Lung (tissue), 12 donors: ENCODE measurements around the gene TUBGCP2. TPM values are rescaled to one million over a fixed set of nuclear protein-coding genes. Genes with fewer than 3 reads are reported as not detected.

Experiments used
- ATAC-seq: fragments of 200-7000 bp; cut with Tn5 transposase; one replicate; pipeline ENCODE4 v1.9.1; 2020; ENCODE audit warnings: moderate number of reproducible peaks; ENCODE audit not compliant: insufficient read depth, low FRiP score
- DNase-seq, 3 donors: peaks; one replicate each; pipeline ENCODE4 v3.0.0-alpha.2; 2013 to 2017
- H3K27ac ChIP-seq, 2 donors: one replicate each; pipeline ENCODE4 v1.5.1; 2013; ENCODE audit warnings: mild to moderate bottlenecking in 2 of 2, moderate library complexity in 2 of 2, control low read depth in 1 of 2, inconsistent platforms in 1 of 2, low read depth in 1 of 2, low read length in 1 of 2
- H3K27me3 ChIP-seq, 3 donors: one replicate each; pipeline ENCODE4 v1.5.1; 2013; ENCODE audit warnings: low read length in 2 of 3; ENCODE audit not compliant: control insufficient read depth in 3 of 3, insufficient read depth in 3 of 3
- H3K36me3 ChIP-seq, 4 donors: one replicate each; pipeline ENCODE4 v1.5.1; 2013; ENCODE audit warnings: low read length in 4 of 4, mild to moderate bottlenecking in 1 of 4, moderate library complexity in 1 of 4; ENCODE audit not compliant: control insufficient read depth in 4 of 4, insufficient read depth in 4 of 4
- H3K4me1 ChIP-seq, 5 donors: one replicate each; pipeline ENCODE4 v1.5.1; 2013; ENCODE audit warnings: low read length in 5 of 5, mild to moderate bottlenecking in 2 of 5, moderate library complexity in 1 of 5; ENCODE audit not compliant: control insufficient read depth in 5 of 5, insufficient read depth in 5 of 5
- H3K4me3 ChIP-seq: one replicate; pipeline ENCODE4 v1.5.1; 2013; ENCODE audit warnings: mild to moderate bottlenecking, control low read depth, moderate library complexity
- H3K9ac ChIP-seq, 2 donors: one replicate each; pipeline ENCODE4 v1.5.1; 2013; ENCODE audit warnings: low read length in 2 of 2, control low read depth in 1 of 2; ENCODE audit not compliant: insufficient read depth in 1 of 2
- H3K9me3 ChIP-seq, 4 donors: one replicate each; pipeline ENCODE4 v1.5.1; 2013; ENCODE audit warnings: low read length in 3 of 4, mild to moderate bottlenecking in 1 of 4, moderate library complexity in 1 of 4; ENCODE audit not compliant: control insufficient read depth in 4 of 4, insufficient read depth in 3 of 4
- CTCF ChIP-seq: IDR thresholded peaks from 2 replicates; pipeline ENCODE4 v1.5.1; 2012; ENCODE audit warnings: mild to moderate bottlenecking; ENCODE audit errors: control extremely low read depth, extremely low read depth
- WGBS, 2 donors: extraction: QIAGEN DNeasy Blood & Tissue Kit; methylation state at CpG; one replicate each; pipeline ENCODE4 v1.1.7; 2013; 5-methylcytosine and 5-hydroxymethylcytosine counted together
- polyA plus RNA-seq, 2 donors: library from polyadenylated mRNA; stranded (reverse); fragments of 200-250 nt; gene quantifications; one replicate each; pipeline ENCODE4 v1.2.1, GENCODE V29; 2013
- total RNA-seq, 2 donors: library from RNA; depleted of rRNA in 1 of 2; stranded (reverse); fragments of >200 nt in 1 of 2; gene quantifications; one replicate each; pipeline ENCODE4 v1.2.1, GENCODE V29; 2014 to 2021
- donor health status: control.
- donor health status: control.
- donor health status: Bipolar disorder and iron deficiency.
- donor health status: healthy.
- donor health status: DM: yes; HTN: yes; CAD: no.

TUBGCP2 gene
- total and polyA plus RNA-seq, 4 donors, result 39.2 to 66.2 (median 53.8) TPM

DNA sequence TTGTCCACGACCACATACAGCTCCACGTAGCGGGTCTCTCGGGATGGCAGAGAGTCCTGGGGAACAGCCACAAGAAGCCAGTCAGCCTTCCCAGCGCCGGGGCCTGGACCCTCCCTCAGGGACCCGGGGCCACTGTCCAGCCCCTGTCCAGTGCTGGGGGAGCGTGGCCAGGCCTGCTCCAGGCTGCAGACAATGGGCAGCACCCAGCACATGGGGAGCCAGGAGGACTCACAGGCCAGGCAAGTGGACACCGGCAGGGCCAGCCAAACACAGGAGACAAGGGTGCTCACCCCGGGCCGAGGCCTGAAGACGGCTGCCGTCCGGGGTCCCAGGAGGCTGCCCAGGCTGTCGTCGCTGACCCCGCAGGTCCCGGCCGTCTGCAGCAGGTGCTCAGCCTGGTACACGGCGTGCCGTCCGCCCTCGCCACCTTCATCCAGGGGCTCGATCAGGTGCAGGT is 35.7 kb downstream of the TUBGCP2 start:
- H3K27ac ChIP-seq, result no peak overlapping the region
- peaks cover 0 to 11% (median 6%) of the 10 kb centered on the region in 5 donors for H3K4me1 ChIP-seq
- no peak overlapping the region for H3K9ac ChIP-seq
- no peaks in the 10 kb centered on the region for H3K27me3 ChIP-seq
- no peaks in the 10 kb centered on the region for H3K9me3 ChIP-seq
- H3K36me3 ChIP-seq, result peaks cover 0 to 27% (median 0%) of the 10 kb centered on the region in 4 donors
- DNase-seq, result no peak
- no peak for ATAC-seq
- no peak for TF ChIP-seq CTCF
- H3K4me3 ChIP-seq, result no peak overlapping the region
- 93 to 97% methylated on average over 25 of the region's 25 CpGs for WGBS, 2 donors

- Histone ChIP-seq H3K9me3 (no peaks in the 10 kb centered on the region), H3K4me3 (no peak overlapping the region), H3K9ac (no peak overlapping the region), H3K4me1 (peaks cover 0 to 11% (median 6%) of the 10 kb centered on the region in 5 donors), H3K27me3 (no peaks in the 10 kb centered on the region), H3K27ac (no peak overlapping the region), H3K36me3 (peaks cover 0 to 27% (median 0%) of the 10 kb centered on the region in 4 donors)
- no peak for DNase-seq
- no peak for TF ChIP-seq CTCF
- whole genome bisulfite sequencing, 2 donors, result 87 to 88% methylated on average over 24 to 29 of the region's 29 CpGs
- no peak for ATAC-seq
These were observed 36.2 kb downstream of the TUBGCP2 start for GRCh38 chr10:133272301-133272963.

GRCh38 chr10:133271521-133272300 is 37.0 kb downstream of the TUBGCP2 start:
- no peak for TF ChIP-seq CTCF
- Histone ChIP-seq H3K27me3 (no peaks in the 10 kb centered on the region), H3K9ac (no peak overlapping the region), H3K4me3 (no peak overlapping the region), H3K36me3 (peaks cover 0 to 27% (median 0%) of the 10 kb centered on the region in 4 donors), H3K4me1 (peaks cover 0 to 9% (median 0%) of the 10 kb centered on the region in 5 donors), H3K27ac (no peak overlapping the region), H3K9me3 (no peaks in the 10 kb centered on the region)
- DNase-seq (no peak), ATAC-seq (no peak)
- WGBS, 2 donors, result 88 to 90% methylated on average over 35 of the region's 35 CpGs
